Bronchus fibroblast of lung (primary cell): ENCODE results near the gene S100A7. TPM values are rescaled to one million over a fixed set of nuclear protein-coding genes. Genes with fewer than 3 reads are reported as not detected.

Experiments
- total RNA-seq: library from RNA; depleted of rRNA; stranded (reverse); fragments of >200 nt; gene quantifications from 2 replicates; pipeline ENCODE4 v1.2.3, GENCODE V29; 2015

S100A7 gene
- not detected in 2 replicates for total RNA-seq

GRCh38 chr1:153460551-153460950, at the start of gene S100A7:
S100A7 (minus strand) TSS chr1:153460651; CDS start chr1:153459013, 1,638 bp downstream.

GRCh38 chr1:153415850-153416570, 44.4 kb downstream of the S100A7 start, which contains the start of gene S100A7A:
S100A7A (plus strand) TSS chr1:153416520; CDS start chr1:153418083, 1,563 bp downstream.

Other genes starting within 250 kb of the S100A7 start
- gene PRR9, start 243.1 kb downstream of the S100A7 start, total RNA-seq: not detected in 2 replicates
- not detected in 2 replicates for gene LORICRIN, start 201.0 kb downstream of the S100A7 start, total RNA-seq
- gene PGLYRP3, start 147.7 kb downstream of the S100A7 start, total RNA-seq: not detected in 2 replicates
- not detected in 2 replicates for gene PGLYRP4, start 111.8 kb downstream of the S100A7 start, total RNA-seq
- not detected in 2 replicates for gene S100A9, start 102.8 kb downstream of the S100A7 start, total RNA-seq
- not detected in 2 replicates for gene S100A12, start 85.0 kb downstream of the S100A7 start, total RNA-seq
- not detected in 2 replicates for gene S100A8, start 69.6 kb downstream of the S100A7 start, total RNA-seq
- gene S100A7A, start 44.1 kb downstream of the S100A7 start, total RNA-seq: not detected in 2 replicates
- gene S100A6, start 75.3 kb upstream of the S100A7 start, total RNA-seq: 1,607 and 1,644 TPM in 2 replicates
- gene S100A5, start 80.3 kb upstream of the S100A7 start, total RNA-seq: 1.3 TPM in 1 of 2 replicates, not detected in the other
- 108 and 141 TPM in 2 replicates for gene S100A4, start 85.2 kb upstream of the S100A7 start, total RNA-seq
- gene S100A3, start 88.6 kb upstream of the S100A7 start, total RNA-seq: 11.6 and 12.1 TPM in 2 replicates
- gene S100A2, start 105.2 kb upstream of the S100A7 start, total RNA-seq: 4.5 and 10.8 TPM in 2 replicates
- gene S100A16, start 152.5 kb upstream of the S100A7 start, total RNA-seq: 386 and 391 TPM in 2 replicates
- 0.34 TPM in 1 of 2 replicates, not detected in the other for gene S100A14, start 155.7 kb upstream of the S100A7 start, total RNA-seq
- 170 and 175 TPM in 2 replicates for gene S100A13, start 166.9 kb upstream of the S100A7 start, total RNA-seq
- 0.15 TPM in 1 of 2 replicates, not detected in the other for gene S100A1, start 167.8 kb upstream of the S100A7 start, total RNA-seq
- gene CHTOP, start 173.4 kb upstream of the S100A7 start, total RNA-seq: 40.5 and 43.7 TPM in 2 replicates
- 68.4 and 72.1 TPM in 2 replicates for gene SNAPIN, start 198.1 kb upstream of the S100A7 start, total RNA-seq
- 271 and 295 TPM in 2 replicates for gene ILF2, start 210.3 kb upstream of the S100A7 start, total RNA-seq
- under 0.01 and 0.15 TPM in 2 replicates for gene NPR1, start 218.0 kb upstream of the S100A7 start, total RNA-seq